Liver (tissue), 9 donors: ENCODE data around the gene TWIST2. TPM values are rescaled to one million over a fixed set of nuclear protein-coding genes. Genes with fewer than 3 reads are reported as not detected.

ENCODE experiments used
- DNase-seq: peaks from one replicate; pipeline ENCODE4 v3.0.0-alpha.2; 2017; ENCODE audit warnings: low spot score
- H3K27ac ChIP-seq, 2 donors: one replicate each; pipeline ENCODE4 v1.7.0; 2013; ENCODE audit warnings: inconsistent platforms in 2 of 2, low read length in 2 of 2, control low read depth in 1 of 2, low read depth in 1 of 2, mild to moderate bottlenecking in 1 of 2
- H3K27me3 ChIP-seq, 4 donors: one replicate each; pipeline versions ENCODE4 v1.6.1 to v1.7.0; 2013; ENCODE audit warnings: low read length in 3 of 4, inconsistent platforms in 1 of 4, mild to moderate bottlenecking in 1 of 4, moderate library complexity in 1 of 4; ENCODE audit not compliant: control insufficient read depth in 4 of 4, insufficient read depth in 4 of 4
- H3K36me3 ChIP-seq, 4 donors: one replicate each; pipeline versions ENCODE4 v1.6.1 to v1.7.0; 2013; ENCODE audit warnings: low read length in 3 of 4, mild to moderate bottlenecking in 3 of 4, low read depth in 1 of 4, moderate library complexity in 1 of 4; ENCODE audit not compliant: control insufficient read depth in 4 of 4, insufficient read depth in 3 of 4
- H3K4me1 ChIP-seq, 4 donors: one replicate each; pipeline versions ENCODE4 v1.6.1 to v1.7.0; 2013; ENCODE audit warnings: low read length in 3 of 4, mild to moderate bottlenecking in 3 of 4, moderate library complexity in 1 of 4; ENCODE audit not compliant: control insufficient read depth in 4 of 4, insufficient read depth in 4 of 4
- H3K4me3 ChIP-seq, 3 donors: one replicate each; pipeline versions ENCODE4 v1.6.1 to v1.7.0; 2013; ENCODE audit warnings: low read length in 3 of 3, control low read depth in 1 of 3, low read depth in 1 of 3, mild to moderate bottlenecking in 1 of 3
- H3K9ac ChIP-seq, 2 donors: one replicate each; pipeline ENCODE4 v1.7.0; 2013; ENCODE audit warnings: low read length in 2 of 2, mild to moderate bottlenecking in 2 of 2, moderate library complexity in 2 of 2, control low read depth in 1 of 2, low read depth in 1 of 2
- H3K9me3 ChIP-seq, 4 donors: one replicate each; pipeline versions ENCODE4 v1.6.1 to v1.7.0; 2013; ENCODE audit warnings: low read length in 3 of 4; ENCODE audit not compliant: control insufficient read depth in 4 of 4
- EGR1 ChIP-seq, 2 donors: IDR thresholded peaks; 2 replicates each; pipeline ENCODE4 v1.6.1; 2016 to 2018; ENCODE audit warnings: antibody characterized with exemption in 2 of 2, low read depth in 2 of 2
- FOXA2 ChIP-seq: IDR thresholded peaks from 2 replicates; pipeline ENCODE4 v1.6.1; 2016; ENCODE audit warnings: antibody characterized with exemption
- GABPA ChIP-seq, 2 donors: IDR thresholded peaks in 1 of 2; conservative IDR thresholded peaks in 1 of 2; 2 replicates each; pipeline ENCODE4 v1.6.1; 2016; ENCODE audit warnings: antibody characterized with exemption in 2 of 2, mild to moderate bottlenecking in 1 of 2, moderate library complexity in 1 of 2
- HNF4A ChIP-seq, 2 donors: conservative IDR thresholded peaks; 2 replicates each; pipeline ENCODE4 v1.6.1; 2016; ENCODE audit warnings: antibody characterized with exemption in 2 of 2, mild to moderate bottlenecking in 2 of 2
- NR2F2 ChIP-seq: IDR thresholded peaks from 2 replicates; pipeline ENCODE4 v1.6.1; 2016; ENCODE audit warnings: antibody characterized with exemption
- RAD21 ChIP-seq, 2 donors: IDR thresholded peaks; 2 replicates each; pipeline ENCODE4 v1.6.1; 2016; ENCODE audit warnings: antibody characterized with exemption in 2 of 2, mild to moderate bottlenecking in 2 of 2
- SP1 ChIP-seq: IDR thresholded peaks from 2 replicates; pipeline ENCODE4 v1.6.1; 2018; ENCODE audit warnings: antibody characterized with exemption, mild to moderate bottlenecking
- TAF1 ChIP-seq: conservative IDR thresholded peaks from 2 replicates; pipeline ENCODE4 v1.6.1; 2016; ENCODE audit warnings: antibody characterized with exemption, mild to moderate bottlenecking
- YY1 ChIP-seq: IDR thresholded peaks from 2 replicates; pipeline ENCODE4 v1.6.1; 2016; ENCODE audit warnings: antibody characterized with exemption, mild to moderate bottlenecking
- WGBS: extraction: QIAGEN DNeasy Blood & Tissue Kit; methylation state at CpG from one replicate; pipeline ENCODE4 v1.1.7; 2013; 5-methylcytosine and 5-hydroxymethylcytosine counted together
- polyA plus RNA-seq, 2 donors: library from polyadenylated mRNA; stranded (reverse) in 1 of 2; unstranded in 1 of 2; fragments of 200-250 nt in 1 of 2; fragments of >200 nt in 1 of 2; fragmentation: Nextera tagmentation in 1 of 2; extraction: Ambion mirVana in 1 of 2; gene quantifications; one replicate each; pipeline versions ENCODE4 v1.2.1 to v1.2.3, GENCODE V29; 2013 to 2015
- total RNA-seq, 2 donors: library from RNA; depleted of rRNA; stranded (reverse); fragments of >200 nt; gene quantifications; one replicate each; pipeline ENCODE4 v1.2.3, GENCODE V29; 2014
- TF ChIP-seq, protein P1 (sequence below): IDR thresholded peaks from 2 replicates; pipeline ENCODE4 v1.6.1; 2016; ENCODE audit warnings: antibody characterized with exemption
- TF ChIP-seq, protein P2 (sequence below): IDR thresholded peaks from 2 replicates; pipeline ENCODE4 v1.6.1; 2016; ENCODE audit warnings: antibody characterized with exemption
- TF ChIP-seq, protein P3 (sequence below): IDR thresholded peaks from 2 replicates; pipeline ENCODE4 v1.6.1; 2016; ENCODE audit warnings: antibody characterized with exemption
- TF ChIP-seq, protein P4 (sequence below): fragments of 150-350 bp; IDR thresholded peaks from 2 replicates; pipeline ENCODE4 v1.5.1; 2017; ENCODE audit warnings: improper control_type of control experiment, low read depth, low read length; ENCODE audit not compliant: missing input control
- donor health status: healthy.
- donor health status: healthy.
- donor health status: healthy.
- donor health status: healthy.
- donor health status: healthy.

Gene TWIST2
- total and polyA plus RNA-seq, 4 donors, result 0.17 to 0.20 (median 0.19) TPM; not detected in 1

DNA sequence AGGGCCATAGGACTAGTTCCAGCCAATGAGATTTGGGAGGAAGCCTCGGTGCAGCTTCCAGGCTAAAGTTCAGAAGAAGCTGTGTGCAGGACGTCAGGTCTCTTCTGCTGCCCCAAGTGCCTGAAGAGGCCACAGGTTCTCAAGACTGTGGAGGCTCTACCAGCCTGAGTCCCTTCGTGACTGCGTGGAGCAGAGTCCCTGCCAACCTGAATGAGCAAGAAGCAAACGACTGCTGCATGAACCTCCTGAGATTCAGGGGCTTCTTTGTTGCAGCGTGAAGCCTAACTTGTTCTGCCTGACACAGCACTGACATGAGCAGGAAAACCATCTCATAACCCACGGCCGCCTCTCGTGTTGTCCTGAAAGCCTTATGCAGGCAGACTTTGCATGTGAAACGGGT lies 39.7 kb downstream of the TWIST2 start:
- no peak for DNase-seq
- H3K4me3 ChIP-seq, result no peak overlapping the region
- H3K27ac ChIP-seq, result no peak overlapping the region
- 79% methylated on average over 10 of the region's 10 CpGs for WGBS
- TF ChIP-seq EGR1 (IDR thresholded peaks at IDR 0.05; ENCODE audit: low read depth in 2 of 2) (no peak), FOXA2 (no peak), TAF1 (no peak)
- TF ChIP-seq, protein P1, sequence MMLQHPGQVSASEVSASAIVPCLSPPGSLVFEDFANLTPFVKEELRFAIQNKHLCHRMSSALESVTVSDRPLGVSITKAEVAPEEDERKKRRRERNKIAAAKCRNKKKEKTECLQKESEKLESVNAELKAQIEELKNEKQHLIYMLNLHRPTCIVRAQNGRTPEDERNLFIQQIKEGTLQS, result no peak
- H3K9me3 ChIP-seq, result no peaks in the 10 kb centered on the region
- peaks cover 0 to 2% (median 0%) of the 10 kb centered on the region in 4 donors for H3K27me3 ChIP-seq
- no peaks in the 10 kb centered on the region for H3K4me1 ChIP-seq
- no peaks in the 10 kb centered on the region for H3K36me3 ChIP-seq
- no peak overlapping the region for H3K9ac ChIP-seq

DNA sequence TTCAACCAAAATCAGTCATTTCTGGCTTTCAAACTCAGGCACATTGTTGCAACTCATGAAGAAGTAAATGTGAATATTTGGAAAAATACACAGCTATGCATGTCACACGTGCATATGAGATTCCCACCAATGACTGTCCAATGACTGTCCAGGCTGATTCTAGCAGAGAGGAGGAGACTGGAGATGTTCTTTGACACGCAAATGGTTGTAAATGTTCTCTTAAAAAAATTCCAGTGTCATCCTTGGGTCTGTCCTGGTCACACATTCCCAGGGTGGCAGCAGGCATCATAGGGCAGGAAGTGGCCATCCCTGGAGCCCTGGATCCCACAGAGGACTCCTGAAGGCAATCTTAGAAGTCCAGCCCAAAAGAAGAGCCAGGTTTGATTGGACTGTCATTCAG lies 40.9 kb downstream of the TWIST2 start:
- DNase-seq, result no peak
- H3K9me3 ChIP-seq, result no peaks in the 10 kb centered on the region
- 66% methylated on average over 2 of the region's 2 CpGs for whole genome bisulfite sequencing
- H3K27me3 ChIP-seq, result no peaks in the 10 kb centered on the region
- no peak overlapping the region for H3K4me3 ChIP-seq
- no peaks in the 10 kb centered on the region for H3K4me1 ChIP-seq
- no peaks in the 10 kb centered on the region for H3K36me3 ChIP-seq
- TF ChIP-seq, protein P2, sequence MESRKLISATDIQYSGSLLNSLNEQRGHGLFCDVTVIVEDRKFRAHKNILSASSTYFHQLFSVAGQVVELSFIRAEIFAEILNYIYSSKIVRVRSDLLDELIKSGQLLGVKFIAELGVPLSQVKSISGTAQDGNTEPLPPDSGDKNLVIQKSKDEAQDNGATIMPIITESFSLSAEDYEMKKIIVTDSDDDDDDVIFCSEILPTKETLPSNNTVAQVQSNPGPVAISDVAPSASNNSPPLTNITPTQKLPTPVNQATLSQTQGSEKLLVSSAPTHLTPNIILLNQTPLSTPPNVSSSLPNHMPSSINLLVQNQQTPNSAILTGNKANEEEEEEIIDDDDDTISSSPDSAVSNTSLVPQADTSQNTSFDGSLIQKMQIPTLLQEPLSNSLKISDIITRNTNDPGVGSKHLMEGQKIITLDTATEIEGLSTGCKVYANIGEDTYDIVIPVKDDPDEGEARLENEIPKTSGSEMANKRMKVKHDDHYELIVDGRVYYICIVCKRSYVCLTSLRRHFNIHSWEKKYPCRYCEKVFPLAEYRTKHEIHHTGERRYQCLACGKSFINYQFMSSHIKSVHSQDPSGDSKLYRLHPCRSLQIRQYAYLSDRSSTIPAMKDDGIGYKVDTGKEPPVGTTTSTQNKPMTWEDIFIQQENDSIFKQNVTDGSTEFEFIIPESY, result no peak
- TF ChIP-seq, protein P1, result no peak
- TF ChIP-seq RAD21 (IDR thresholded peaks at IDR 0.05) (no peak), GABPA (IDR thresholded peaks at IDR 0.05 in 1 of 2, conservative IDR thresholded peaks at IDR 0.05 in 1 of 2) (no peak), EGR1 (IDR thresholded peaks at IDR 0.05; ENCODE audit: low read depth in 2 of 2) (no peak), FOXA2 (no peak), HNF4A (conservative IDR thresholded peaks at IDR 0.05) (no peak), SP1 (no peak)
- TF ChIP-seq, protein P3, sequence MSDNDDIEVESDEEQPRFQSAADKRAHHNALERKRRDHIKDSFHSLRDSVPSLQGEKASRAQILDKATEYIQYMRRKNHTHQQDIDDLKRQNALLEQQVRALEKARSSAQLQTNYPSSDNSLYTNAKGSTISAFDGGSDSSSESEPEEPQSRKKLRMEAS, result no peak
- TF ChIP-seq, protein P4, sequence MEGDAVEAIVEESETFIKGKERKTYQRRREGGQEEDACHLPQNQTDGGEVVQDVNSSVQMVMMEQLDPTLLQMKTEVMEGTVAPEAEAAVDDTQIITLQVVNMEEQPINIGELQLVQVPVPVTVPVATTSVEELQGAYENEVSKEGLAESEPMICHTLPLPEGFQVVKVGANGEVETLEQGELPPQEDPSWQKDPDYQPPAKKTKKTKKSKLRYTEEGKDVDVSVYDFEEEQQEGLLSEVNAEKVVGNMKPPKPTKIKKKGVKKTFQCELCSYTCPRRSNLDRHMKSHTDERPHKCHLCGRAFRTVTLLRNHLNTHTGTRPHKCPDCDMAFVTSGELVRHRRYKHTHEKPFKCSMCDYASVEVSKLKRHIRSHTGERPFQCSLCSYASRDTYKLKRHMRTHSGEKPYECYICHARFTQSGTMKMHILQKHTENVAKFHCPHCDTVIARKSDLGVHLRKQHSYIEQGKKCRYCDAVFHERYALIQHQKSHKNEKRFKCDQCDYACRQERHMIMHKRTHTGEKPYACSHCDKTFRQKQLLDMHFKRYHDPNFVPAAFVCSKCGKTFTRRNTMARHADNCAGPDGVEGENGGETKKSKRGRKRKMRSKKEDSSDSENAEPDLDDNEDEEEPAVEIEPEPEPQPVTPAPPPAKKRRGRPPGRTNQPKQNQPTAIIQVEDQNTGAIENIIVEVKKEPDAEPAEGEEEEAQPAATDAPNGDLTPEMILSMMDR, result no peak
- H3K9ac ChIP-seq, result no peak overlapping the region
- H3K27ac ChIP-seq, result no peak overlapping the region

DNA sequence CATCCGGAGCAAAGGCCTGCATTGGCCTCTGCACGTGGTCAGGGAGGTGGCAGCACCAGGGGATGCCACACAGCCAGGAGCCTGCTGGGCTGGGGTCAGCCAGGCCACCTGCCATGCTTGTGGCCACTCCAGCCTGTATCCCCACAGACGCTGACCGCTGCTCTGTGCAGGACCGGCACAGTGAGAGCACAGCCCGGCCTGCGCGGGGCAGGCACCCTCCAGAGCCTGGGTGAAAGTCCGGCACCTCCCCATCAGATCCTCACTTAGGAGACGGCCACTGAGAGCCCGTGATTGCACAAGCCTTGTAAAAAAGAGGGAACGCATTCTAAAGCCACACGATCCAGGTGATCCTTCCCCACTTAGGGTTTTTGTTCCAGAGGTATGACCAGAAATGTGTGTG lies 42.2 kb downstream of the TWIST2 start:
- DNase-seq, result no peak
- Histone ChIP-seq H3K27me3 (no peaks in the 10 kb centered on the region), H3K27ac (no peak overlapping the region), H3K9me3 (no peaks in the 10 kb centered on the region), H3K4me3 (no peak overlapping the region), H3K4me1 (no peaks in the 10 kb centered on the region), H3K36me3 (no peaks in the 10 kb centered on the region), H3K9ac (no peak overlapping the region)
- TF ChIP-seq RAD21 (IDR thresholded peaks at IDR 0.05), result no peak
- TF ChIP-seq EGR1 (IDR thresholded peaks at IDR 0.05; ENCODE audit: low read depth in 2 of 2), result no peak
- TF ChIP-seq YY1, result no peak
- TF ChIP-seq TAF1, result no peak
- TF ChIP-seq, protein P1, result no peak
- no peak for TF ChIP-seq GABPA (IDR thresholded peaks at IDR 0.05 in 1 of 2, conservative IDR thresholded peaks at IDR 0.05 in 1 of 2)
- no peak for TF ChIP-seq NR2F2
- WGBS, result 91% methylated on average over 13 of the region's 13 CpGs
